GM18861 (cell line): Measurements from ENCODE around the gene ZNF714.
"Not testable (repeated sequence)": the region's sequence is repeated elsewhere in the genome, so short reads cannot be mapped to it uniquely, and the experiment has no call there.

Source experiments
- ATAC-seq: cut with Tn5 transposase; IDR thresholded peaks from one replicate; pipeline ENCODE4 v1.9.1; 2021; ENCODE audit not compliant: unreplicated experiment

ZNF714 gene

DNA sequence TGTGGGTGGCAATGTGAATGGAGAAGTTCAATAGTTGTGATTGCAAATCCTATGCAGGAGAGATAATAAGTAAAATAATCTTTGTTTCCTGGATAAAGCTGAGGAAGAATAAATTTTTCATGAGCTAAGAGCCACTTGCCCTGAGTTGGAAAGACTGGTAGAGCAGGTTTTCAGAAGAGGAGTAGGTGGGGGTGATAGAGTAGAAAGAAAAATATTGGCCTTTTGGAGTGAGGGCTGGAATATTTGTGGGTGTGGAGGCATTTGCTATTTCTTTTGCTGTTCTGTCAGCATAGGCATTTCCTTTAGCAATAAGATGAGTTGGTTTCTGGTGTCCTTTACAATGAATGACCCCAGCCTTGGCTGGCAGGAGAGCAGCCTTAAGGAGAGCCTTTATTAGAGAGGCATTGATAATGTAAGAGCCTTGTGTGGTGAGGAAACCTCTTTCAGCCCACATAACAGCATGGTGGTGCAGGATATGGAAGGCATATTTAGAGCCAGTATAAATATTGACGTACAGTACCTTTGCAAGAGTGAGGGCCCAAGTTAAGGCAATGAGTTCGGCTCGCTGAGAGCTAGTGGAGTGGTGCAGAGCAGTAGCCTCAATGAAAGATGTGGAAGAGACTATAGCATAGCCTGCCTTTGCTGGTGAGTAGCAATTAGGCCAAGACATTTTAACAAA is 48.2 kb downstream of the ZNF714 start:
- ATAC-seq: no peak

DNA sequence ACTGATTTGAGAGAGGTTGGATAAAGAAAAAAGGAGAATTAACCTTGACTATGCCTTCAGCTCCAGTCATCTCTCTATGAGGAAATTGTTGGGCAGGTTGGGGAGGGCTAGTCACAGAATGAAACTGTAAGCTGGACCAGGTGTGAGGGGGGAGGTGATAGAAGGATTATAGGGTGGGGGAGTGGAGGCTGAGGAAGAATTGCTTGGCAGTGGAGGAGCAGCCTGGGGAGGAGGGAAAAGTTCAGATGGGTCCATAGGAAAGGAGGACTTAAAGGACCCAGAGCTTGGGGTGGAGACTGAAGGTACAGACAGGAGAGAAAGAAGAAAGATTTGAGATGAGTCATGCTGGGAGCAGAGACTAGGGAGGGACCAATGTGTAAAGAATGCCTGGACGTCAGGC is 51.6 kb downstream of the ZNF714 start:
- ATAC-seq: no peak

DNA sequence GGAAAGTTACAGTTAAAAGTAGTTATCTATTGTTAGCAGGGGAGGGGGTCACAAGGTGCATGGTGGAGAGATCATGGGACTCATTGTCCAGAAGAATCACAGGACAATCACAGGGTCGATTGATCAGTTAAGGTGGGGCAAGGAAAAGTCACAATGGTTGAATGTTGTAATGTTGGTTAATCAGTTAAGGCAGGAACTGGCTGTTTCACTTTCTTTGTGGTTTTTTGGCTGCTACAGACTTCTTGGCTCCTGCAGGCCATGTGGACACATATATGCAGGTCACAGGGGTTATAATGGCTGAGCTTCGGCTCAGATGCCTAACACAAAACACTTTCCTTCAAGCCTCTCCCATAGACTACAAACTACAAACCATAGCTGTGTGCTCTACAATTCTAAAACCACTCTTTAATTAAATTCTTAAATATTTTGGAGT is 52.9 kb downstream of the ZNF714 start:
- no peak for ATAC-seq

DNA sequence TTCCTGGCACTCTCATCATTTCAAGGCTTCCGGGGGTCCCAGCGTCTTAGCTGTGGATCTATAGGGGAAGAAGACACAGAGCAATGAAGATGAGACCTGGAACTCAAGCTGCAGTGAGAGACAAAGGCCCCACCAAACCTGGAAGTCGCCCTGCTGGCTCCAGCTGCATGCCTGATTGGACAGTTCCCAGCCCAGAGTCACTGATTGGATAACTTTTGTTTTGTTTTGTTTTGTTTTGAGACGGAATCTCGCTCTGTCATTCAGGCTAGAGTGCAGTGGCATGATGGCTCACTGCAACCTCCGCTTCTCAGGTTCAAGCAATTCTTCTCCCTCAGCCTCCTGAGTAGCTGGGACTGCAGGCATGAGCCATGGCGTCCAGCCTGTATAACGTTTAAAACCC is 53.4 kb downstream of the ZNF714 start:
- no peak for ATAC-seq

DNA sequence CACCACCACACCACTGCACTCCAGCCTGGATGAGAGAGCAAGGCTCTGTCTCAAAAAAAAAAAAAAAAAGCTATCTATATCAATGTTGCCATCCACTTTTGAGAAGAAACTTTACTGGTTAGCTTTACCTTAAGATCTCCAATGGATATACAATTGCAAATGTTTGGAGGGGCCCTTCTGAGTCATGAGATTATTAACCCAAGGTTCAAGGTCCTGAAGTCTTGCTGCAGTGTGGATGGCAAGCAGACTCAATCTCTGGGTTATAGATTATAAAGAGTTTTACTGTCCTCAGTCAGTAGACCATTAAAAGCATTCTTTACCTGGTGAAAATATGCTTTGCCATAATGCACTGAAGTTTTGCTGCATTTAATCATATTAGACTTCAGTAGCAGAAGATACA is 56.1 kb downstream of the ZNF714 start:
- no peak for ATAC-seq

DNA sequence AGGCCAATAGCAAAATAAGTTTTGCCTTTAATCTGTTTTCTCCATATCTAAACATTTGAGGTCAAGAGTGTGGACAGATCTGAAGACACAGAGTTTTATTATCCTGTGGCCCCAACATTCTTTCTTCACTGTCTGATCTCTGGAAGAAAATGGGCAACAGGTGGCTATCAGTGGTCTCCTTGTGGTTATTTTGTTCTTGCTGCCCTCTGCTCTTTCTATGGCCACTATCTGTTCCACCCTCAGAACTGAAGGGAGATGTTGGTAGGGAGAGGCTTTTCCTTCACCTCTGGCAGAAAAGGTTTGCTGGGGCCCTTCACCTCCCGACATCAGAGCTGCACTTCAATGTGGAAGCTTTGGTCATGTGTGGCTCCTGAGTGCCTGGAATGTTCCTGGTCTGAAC is 59.0 kb downstream of the ZNF714 start:
- not testable (repeated sequence) for ATAC-seq

DNA sequence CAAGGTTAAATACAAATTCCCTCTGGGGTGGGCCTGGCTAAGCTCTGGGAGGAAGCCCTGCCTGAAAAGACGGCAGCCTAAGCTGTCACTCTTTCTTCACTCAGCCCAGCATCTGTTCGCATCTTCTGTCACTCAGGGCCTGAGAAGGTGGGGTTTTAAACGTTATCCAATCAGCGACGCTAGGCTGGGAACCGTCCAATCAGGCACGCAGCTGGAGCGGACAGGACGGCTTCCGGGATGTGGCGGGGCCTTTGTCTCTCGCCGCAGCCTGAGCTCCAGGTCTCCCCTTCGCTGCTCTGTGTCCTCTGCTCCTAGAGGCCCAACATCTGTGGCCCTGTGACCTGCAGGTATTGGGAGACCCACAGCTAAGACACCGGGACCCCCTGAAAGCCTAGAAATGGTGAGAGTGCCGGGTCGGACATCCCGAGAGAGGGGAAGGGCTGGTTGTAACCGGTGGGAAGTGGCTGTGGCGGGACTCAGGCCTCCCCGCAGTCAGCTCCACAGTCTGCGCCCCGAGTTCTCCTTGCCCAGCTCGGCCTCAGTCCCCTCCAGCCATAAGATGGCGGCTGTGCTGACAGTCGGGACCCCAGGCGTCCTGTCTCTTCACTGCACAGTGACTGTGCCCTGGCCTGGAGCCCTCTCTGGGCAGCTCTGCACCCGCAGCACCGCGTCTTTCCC is 59.9 kb downstream of the ZNF714 start, which contains the start of gene ZNF431:
TSS of gene ZNF431 (plus strand) at position 254 of the 678 bp plus-strand sequence. CDS start at position 398, 144 bp downstream.
- peak; percentile 96 for ATAC-seq

DNA sequence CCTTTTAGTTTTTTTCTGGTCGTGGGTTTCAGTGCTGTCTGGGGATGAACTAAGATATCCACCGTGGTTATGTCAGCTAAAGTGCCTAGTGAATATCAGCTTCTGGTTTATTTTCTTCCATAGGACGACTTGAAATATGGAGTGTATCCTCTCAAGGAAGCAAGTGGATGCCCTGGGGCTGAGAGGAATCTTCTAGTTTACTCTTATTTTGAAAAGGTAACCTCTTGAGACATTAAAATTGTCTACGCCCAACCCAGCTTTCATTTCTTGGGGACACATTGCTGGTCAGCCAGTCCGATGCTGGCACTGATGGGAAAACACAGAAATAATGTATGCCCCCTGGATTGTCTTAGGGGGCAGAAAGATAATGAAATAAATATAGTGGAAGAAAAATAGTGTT is 61.4 kb downstream of the ZNF714 start:
- no peak for ATAC-seq

DNA sequence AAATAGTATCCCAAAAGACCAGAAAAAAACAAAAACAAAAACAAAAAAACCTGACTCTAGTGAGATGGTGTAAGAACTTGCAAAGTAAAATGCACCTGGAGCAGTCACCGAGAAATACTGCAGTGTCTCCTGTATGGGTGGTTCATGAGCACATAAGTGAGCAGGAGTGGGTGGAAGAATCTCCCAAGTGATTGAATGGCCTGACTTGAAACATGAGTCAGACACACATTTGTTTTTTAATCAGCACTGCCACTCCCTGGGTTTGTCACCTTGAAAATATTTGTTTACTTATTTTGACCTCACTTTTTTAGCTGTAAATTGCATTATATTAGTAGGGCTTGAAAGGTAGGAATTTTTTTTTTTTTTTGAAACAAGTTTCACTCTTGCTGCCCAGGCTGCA is 61.9 kb downstream of the ZNF714 start:
- no peak for ATAC-seq

DNA sequence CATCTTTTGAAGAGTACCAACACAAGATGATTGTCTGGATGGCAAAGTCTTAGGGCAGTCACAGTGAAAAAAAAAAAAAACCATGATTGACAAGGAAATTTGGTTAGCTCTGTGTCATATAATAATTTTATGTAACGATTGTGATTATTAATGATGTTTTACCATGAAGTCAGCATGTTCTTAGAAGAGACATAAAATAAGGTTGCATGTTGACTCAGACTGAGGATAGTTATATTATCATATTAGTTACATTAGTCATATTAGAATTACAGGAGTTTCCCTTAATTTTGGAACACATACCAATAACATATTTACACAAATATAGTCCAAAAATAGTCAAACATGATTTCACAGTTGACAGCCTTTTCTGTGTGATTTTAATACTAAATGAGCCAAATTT is 65.5 kb downstream of the ZNF714 start:
- no peak for ATAC-seq

DNA sequence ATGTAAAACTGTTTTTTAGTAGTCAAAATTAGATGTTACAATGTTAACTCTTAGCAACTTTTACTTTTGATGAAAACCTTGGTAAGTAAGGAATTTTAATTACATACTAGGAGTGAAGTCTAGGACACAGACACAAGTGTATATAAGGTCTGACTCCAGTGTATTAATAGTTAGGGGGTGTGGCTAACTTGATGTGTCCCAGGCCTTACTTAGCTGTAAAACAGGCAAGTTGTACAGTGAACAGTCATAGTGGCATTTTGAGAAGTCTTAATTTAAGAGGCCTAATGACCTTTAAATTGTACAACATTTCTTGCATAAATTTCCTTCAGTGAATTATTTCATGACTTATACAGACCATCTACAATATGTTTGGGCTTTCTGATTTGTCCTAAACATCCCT is 66.7 kb downstream of the ZNF714 start:
- no peak for ATAC-seq

DNA sequence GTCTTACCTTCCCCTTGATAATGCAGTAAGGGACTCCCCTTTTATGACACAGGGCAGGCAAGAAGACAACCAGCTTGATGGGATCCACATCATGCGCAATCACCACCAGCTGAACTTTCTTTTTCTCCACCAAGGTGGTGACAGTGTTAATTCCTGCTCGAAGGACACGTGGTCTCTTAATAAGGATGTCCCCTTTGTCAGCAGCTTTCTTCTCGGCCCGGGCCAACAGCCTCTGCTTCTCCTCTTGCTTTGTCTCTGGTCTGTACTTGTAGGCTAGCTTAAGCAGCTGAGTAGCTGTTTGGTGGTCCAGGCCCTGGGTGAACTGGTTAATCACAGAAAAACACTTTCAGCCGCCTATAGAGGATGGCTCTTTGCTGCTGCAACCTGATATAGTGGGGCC is 67.9 kb downstream of the ZNF714 start:
- ATAC-seq: no peak

DNA sequence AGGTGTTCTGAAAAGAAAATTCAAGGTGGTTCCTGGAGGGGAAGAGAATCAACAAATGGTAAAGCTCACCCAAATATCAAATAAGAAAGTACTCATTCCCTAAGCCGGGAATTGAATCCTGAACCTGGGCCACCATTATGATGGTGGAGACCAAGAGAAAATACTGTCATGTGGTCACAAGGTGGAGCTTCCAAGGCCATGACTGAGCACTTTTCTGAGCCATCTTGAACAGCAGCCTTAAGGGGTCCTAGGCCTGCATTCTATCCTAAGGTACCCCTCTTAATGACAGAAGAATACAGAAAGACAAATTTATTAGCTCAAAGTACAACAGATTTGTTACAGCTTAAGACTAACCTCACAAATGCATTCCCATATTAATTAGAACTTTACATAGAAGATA is 69.5 kb downstream of the ZNF714 start:
- ATAC-seq: no peak

DNA sequence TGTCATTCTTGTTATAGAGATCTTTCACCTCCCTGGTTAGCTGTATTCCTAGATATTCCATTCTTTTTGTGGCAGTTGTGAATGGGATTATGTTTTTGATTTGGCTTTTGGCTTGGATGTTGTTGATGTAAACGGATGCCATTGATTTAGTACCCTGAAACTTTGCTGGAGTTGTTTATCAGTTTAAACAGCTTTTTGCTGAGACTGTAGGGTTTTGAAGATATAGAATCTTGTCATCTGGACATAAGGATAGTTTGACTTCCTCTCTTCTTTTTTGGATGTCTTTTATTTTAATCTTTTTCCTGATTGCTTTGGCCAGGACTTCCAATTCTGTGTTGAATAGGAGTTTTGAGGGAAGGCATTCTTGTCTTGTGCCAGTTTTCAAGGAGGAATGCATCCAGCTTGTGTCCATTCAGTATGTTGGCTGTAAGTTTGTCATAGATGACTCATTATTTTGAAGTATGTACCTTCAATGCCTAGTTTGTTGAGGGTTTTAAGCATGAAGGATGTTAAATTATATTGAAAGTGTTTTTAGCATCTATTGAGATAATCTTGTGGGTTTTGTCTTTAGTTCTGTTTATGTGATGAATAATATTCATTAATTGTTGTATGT is 76.6 kb downstream of the ZNF714 start:
- ATAC-seq: no peak

DNA sequence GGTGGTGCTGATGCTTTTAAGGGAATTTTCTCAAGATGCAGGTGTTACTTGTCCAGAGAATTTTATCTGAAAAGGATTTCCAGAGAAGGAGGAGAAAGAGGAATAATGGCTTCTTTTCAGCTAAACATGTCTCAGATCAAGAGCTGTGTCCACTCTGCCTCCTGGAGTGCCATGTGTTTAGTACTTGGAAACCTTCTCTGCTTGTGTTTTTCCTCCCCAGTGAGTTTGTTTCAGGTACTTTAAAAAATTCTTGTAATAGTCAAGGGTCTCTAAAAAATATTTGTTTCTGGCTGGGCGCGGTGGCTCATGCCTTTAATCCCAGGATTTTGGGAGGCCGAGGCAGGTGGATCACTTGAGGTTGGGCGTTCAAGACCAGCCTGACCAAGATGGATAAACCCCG is 82.5 kb downstream of the ZNF714 start:
- ATAC-seq: no peak

DNA sequence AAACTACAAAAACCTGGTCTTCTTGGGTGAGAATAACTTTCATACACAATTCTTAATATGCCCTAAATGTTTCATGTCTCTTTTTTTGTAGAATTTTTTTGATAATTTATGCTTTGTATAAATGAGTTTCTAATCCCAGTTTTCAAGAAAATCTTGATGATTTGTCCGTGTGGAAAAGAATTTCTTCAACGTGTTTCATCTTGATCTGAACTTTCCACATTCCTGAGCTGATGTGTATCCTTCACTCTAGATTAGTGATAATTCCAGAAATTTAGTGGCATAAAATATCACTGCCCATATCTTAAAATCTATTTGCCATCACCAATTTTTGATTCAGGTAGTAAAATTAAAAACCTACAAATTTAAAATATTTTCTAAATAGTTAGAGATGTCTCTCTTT is 84.4 kb downstream of the ZNF714 start:
- ATAC-seq: no peak
